GM12878 (cell line): Measurements from ENCODE around the gene APC2.

Experiments
- CTCF ChIP-seq, 3 experiments: IDR thresholded peaks in 2 of 3; conservative IDR thresholded peaks in 1 of 3; 2 replicates each; pipeline ENCODE4 v1.5.1; 2011; ENCODE audit warnings: low read depth in 3 of 3, low read length in 3 of 3, mild to moderate bottlenecking in 3 of 3, control low read depth in 2 of 3, moderate library complexity in 2 of 3, inconsistent platforms in 1 of 3, mixed read lengths in 1 of 3; ENCODE audit not compliant: control insufficient read depth in 2 of 3, insufficient read depth in 1 of 3; ENCODE audit errors: extremely low read depth in 1 of 3
- KAT2A ChIP-seq: conservative IDR thresholded peaks from 2 replicates; pipeline ENCODE4 v1.6.1; 2011; ENCODE audit warnings: low read depth, low read length; ENCODE audit not compliant: control insufficient read depth
- RAD21 ChIP-seq: IDR thresholded peaks from 2 replicates; pipeline ENCODE4 v1.6.1; 2011; ENCODE audit warnings: mild to moderate bottlenecking, low read depth, low read length, moderate library complexity; ENCODE audit not compliant: insufficient read depth
- YY1 ChIP-seq: IDR thresholded peaks from 2 replicates; pipeline ENCODE4 v1.6.1; 2011; ENCODE audit warnings: low read depth, mild to moderate bottlenecking, low read length
- TF ChIP-seq, protein P1 (sequence below): IDR thresholded peaks from 2 replicates; pipeline ENCODE4 v1.6.1; 2012; ENCODE audit warnings: low read depth, low read length, improper control_type of control experiment

DNA sequence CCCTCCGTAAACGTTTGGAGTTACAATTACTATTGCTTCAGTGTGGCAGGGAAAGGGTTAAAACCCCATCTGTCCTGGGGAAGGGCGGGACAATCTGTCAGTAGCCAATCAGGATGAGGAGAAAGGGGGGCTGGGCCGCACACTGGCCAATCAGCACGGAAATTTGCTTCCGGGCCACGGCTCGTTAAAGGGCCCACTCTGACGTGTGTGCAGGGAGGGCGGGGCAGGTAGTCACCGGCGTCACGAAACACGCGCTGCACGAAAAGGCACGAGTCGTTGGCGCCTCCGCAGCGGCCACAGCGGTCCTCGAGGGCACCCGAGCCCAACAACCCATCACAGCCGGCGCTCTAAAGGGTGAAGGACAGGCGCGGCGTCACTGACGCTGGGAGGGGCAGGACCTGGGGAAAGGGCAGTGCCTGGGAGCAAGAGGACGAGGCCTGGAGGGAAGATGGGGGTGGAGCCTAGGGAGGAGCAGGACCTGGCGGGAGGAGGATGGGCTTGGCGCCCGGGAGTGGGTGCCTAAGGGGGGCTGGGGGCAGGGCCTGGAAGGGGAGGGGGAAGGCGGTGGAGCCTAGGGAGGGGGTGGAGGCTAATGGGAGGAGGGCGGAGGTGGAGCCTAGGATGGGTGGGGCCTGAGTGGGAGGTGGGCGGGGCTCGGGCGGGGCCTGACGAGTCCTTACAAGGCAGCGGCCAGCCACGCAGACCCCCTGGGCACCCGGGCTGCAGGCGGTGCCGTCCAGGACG lies 58.0 kb downstream of the APC2 start:
- no peak for TF ChIP-seq CTCF (IDR thresholded peaks at IDR 0.05 in 2 of 3, conservative IDR thresholded peaks at IDR 0.05 in 1 of 3; ENCODE audit: control insufficient read depth in 2 of 3, extremely low read depth in 1 of 3, insufficient read depth in 1 of 3, low read depth in 3 of 3, low read length in 3 of 3)
- TF ChIP-seq KAT2A = no peak
- no peak for TF ChIP-seq RAD21
- TF ChIP-seq, protein P1, sequence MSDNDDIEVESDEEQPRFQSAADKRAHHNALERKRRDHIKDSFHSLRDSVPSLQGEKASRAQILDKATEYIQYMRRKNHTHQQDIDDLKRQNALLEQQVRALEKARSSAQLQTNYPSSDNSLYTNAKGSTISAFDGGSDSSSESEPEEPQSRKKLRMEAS = no peak
- no peak for TF ChIP-seq YY1
